A549 (cell line): ENCODE measurements around the gene TNNT2. TPM values are rescaled to one million over a fixed set of nuclear protein-coding genes. Genes with fewer than 3 reads are reported as not detected.

ENCODE experiments used
- ATAC-seq, 2 experiments: fragments of 200-7000 bp in 1 of 2; fragments of >200 bp in 1 of 2; cut with Nextera tagmentation in 1 of 2; cut with Tn5 transposase in 1 of 2; 3 replicates each; pipeline versions ENCODE4 v1.8.0 to v1.9.1; 2018 to 2020; ENCODE audit warnings: mild to moderate bottlenecking in 1 of 2, moderate library complexity in 1 of 2
- CTCF ChIA-PET: fragments of 300-600 bp; sonication (Branson Sonifier 250); formaldehyde crosslinking; extraction: SDS; loops from one replicate; lab custom pipeline; 2021; ENCODE audit warnings: antibody characterized with exemption, inconsistent platforms; lab: Yijun Ruan, JAX
- POLR2A ChIA-PET: fragments of 350-600 bp; formaldehyde crosslinking; extraction: SDS; loops from one replicate; lab custom pipeline; 2021; ENCODE audit warnings: antibody characterized with exemption, inconsistent platforms; lab: Yijun Ruan, JAX
- DNase-seq, 2 experiments: peaks; one replicate each; pipeline versions ENCODE4 v3.0.0 to v3.0.0-alpha.2; 2011 to 2016; ENCODE audit warnings: low read depth in 1 of 2, low spot score in 1 of 2
- FAIRE-seq: peaks from 2 replicates; lab custom pipeline; 2011; peaks lifted over from hg19 to GRCh38; lab: Jason Lieb, UNC
- H3K27ac ChIP-seq, 2 experiments: fragments of >200 bp; sonication (Bioruptor Twin); formaldehyde crosslinking; 3 replicates each; pipeline ENCODE4 v1.5.1; 2016 to 2017
- H3K4me1 ChIP-seq: fragments of >200 bp; sonication (Bioruptor Twin); formaldehyde crosslinking; 3 replicates; pipeline ENCODE4 v1.6.1; 2016
- H3K4me2 ChIP-seq: fragments of >200 bp; sonication (Bioruptor Twin); formaldehyde crosslinking; 3 replicates; pipeline ENCODE4 v1.6.1; 2016
- H3K4me3 ChIP-seq: fragments of >200 bp; sonication (Bioruptor Twin); formaldehyde crosslinking; 3 replicates; pipeline ENCODE4 v1.5.1; 2016
- H3K9me3 ChIP-seq: fragments of >200 bp; sonication (Bioruptor Twin); formaldehyde crosslinking; 3 replicates; pipeline ENCODE4 v1.6.1; 2016
- BHLHE40 ChIP-seq: IDR thresholded peaks from 2 replicates; pipeline ENCODE4 v1.6.1; 2012; ENCODE audit warnings: low read depth, low read length, inconsistent platforms
- CBX2 ChIP-seq: fragments of 200-600 bp; sonication (generic); IDR thresholded peaks from 2 replicates; pipeline ENCODE4 v1.6.1; 2016; ENCODE audit warnings: low read depth, mild to moderate bottlenecking, borderline replicate concordance
- CHD4 ChIP-seq: fragments of 200-600 bp; sonication (generic); IDR thresholded peaks from 2 replicates; pipeline ENCODE4 v1.6.1; 2016; ENCODE audit warnings: antibody characterized with exemption, mild to moderate bottlenecking, borderline replicate concordance
- E2F6 ChIP-seq: IDR thresholded peaks from 2 replicates; pipeline ENCODE4 v1.6.1; 2012; ENCODE audit warnings: low read depth, borderline replicate concordance
- FOSL2 ChIP-seq, 2 experiments: fragments of 450-650 bp in 1 of 2; fragments of >200 bp in 1 of 2; sonication (Bioruptor Twin) in 1 of 2; formaldehyde crosslinking; IDR thresholded peaks; 2 replicates each; pipeline versions ENCODE4 v1.5.0 to v1.6.1; 2016 to 2020; ENCODE audit warnings: mild to moderate bottlenecking in 1 of 2, moderate library complexity in 1 of 2
- GATA3 ChIP-seq: IDR thresholded peaks from 2 replicates; pipeline ENCODE4 v1.6.1; 2012; ENCODE audit warnings: borderline replicate concordance
- HEYL ChIP-seq: fragments of 250-450 bp; sonication (Bioruptor Pico); IDR thresholded peaks from 2 replicates; pipeline ENCODE4 v1.8.0; 2021; ENCODE audit warnings: mild to moderate bottlenecking, moderate library complexity
- HOXB13 ChIP-seq: fragments of 250-450 bp; sonication (Bioruptor Pico); IDR thresholded peaks from 2 replicates; pipeline ENCODE4 v1.5.0; 2020; ENCODE audit warnings: low read depth, mild to moderate bottlenecking, moderate library complexity
- MAZ ChIP-seq: fragments of 150-350 bp; IDR thresholded peaks from 2 replicates; pipeline ENCODE4 v1.6.1; 2014; ENCODE audit warnings: antibody characterized with exemption, low read depth, low read length, borderline replicate concordance
- NFE2L2 ChIP-seq: fragments of 150-350 bp; conservative IDR thresholded peaks from 2 replicates; pipeline ENCODE4 v1.6.1; 2014; ENCODE audit warnings: low read length
- RAD21 ChIP-seq, 2 experiments: fragments of >200 bp in 1 of 2; sonication (Bioruptor Twin) in 1 of 2; formaldehyde crosslinking in 1 of 2; IDR thresholded peaks in 1 of 2; conservative IDR thresholded peaks in 1 of 2; 2 replicates in 1 of 2; 3 replicates in 1 of 2; pipeline ENCODE4 v1.6.1; 2012 to 2018; ENCODE audit warnings: inconsistent platforms in 1 of 2
- RCOR1 ChIP-seq: fragments of 150-350 bp; IDR thresholded peaks from 2 replicates; pipeline ENCODE4 v1.6.1; 2014; ENCODE audit warnings: antibody characterized with exemption, low read length, low read depth
- ZFP36 ChIP-seq: fragments of 450-650 bp; IDR thresholded peaks from 2 replicates; pipeline ENCODE4 v1.6.1; 2014; ENCODE audit warnings: borderline replicate concordance; ENCODE audit not compliant: partially characterized antibody
- ZNF302 ChIP-seq: fragments of 250-450 bp; sonication (Bioruptor Pico); IDR thresholded peaks from 2 replicates; pipeline ENCODE4 v1.9.0; 2021; ENCODE audit warnings: inconsistent platforms, mild to moderate bottlenecking, moderate library complexity
- WGBS: methylation state at CpG from one replicate; pipeline ENCODE4 v1.1.6; 2017; ENCODE audit errors: missing lambda C conversion rate; 5-methylcytosine and 5-hydroxymethylcytosine counted together
- polyA plus RNA-seq, 4 experiments: library from polyadenylated mRNA; depleted of rRNA in 3 of 4; stranded (reverse); fragments of >200 nt; fragmentation: RNase III in 1 of 4; extraction: RNeasy Plus Mini Kit Qiagen cat#74134 plus additional on column Dnase treatment in 1 of 4; gene quantifications; 2 replicates in 3 of 4; 3 replicates in 1 of 4; pipeline ENCODE4 v1.2.3, GENCODE V29; 2011 to 2017
- TF ChIP-seq, protein P1 (sequence below): fragments of 250-450 bp; sonication (Bioruptor Pico); IDR thresholded peaks from 2 replicates; pipeline ENCODE4 v1.5.0; 2021; ENCODE audit warnings: mild to moderate bottlenecking, moderate library complexity, borderline replicate concordance
- TF ChIP-seq, protein P2 (sequence below): fragments of >200 bp; sonication (Bioruptor Twin); formaldehyde crosslinking; IDR thresholded peaks from 2 replicates; pipeline ENCODE4 v1.6.1; 2016
- TF ChIP-seq, protein P3 (sequence below): fragments of 450-650 bp; IDR thresholded peaks from 2 replicates; pipeline ENCODE4 v1.6.1; 2014; ENCODE audit warnings: antibody characterized with exemption
- TF ChIP-seq, protein P4 (sequence below): fragments of 200-600 bp; sonication (generic); IDR thresholded peaks from 2 replicates; pipeline ENCODE4 v1.6.1; 2016; ENCODE audit warnings: antibody characterized with exemption, mild to moderate bottlenecking, moderate library complexity
- TF ChIP-seq, protein P5 (sequence below): fragments of 150-350 bp; IDR thresholded peaks from 2 replicates; pipeline ENCODE4 v1.6.1; 2014; ENCODE audit warnings: low read depth, mild to moderate bottlenecking, low read length

Gene TNNT2
- polyA plus RNA-seq, 2 of the 4 experiments (the other 2 are of a cell fraction) = 0.09 TPM; not detected in 1

DNA sequence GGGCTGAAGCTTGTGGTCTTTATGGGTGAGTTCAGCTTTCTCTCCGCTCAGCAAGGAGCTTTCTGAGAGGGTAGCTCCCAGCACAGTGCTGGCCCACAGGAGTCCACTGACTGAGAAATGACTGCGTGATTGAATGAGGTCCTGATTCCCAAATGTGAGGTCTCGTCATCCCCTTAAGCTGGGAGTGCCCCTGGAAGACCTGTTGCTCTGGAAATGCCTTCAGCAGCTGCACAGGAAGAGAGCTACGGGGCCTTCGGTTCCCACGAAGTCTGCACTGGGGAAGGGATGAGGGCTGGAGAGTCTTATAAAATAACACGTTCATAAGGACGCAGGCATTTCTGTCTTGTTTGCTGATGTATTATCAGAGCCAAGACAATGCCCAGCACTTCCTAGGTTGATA is 14.0 kb downstream of the TNNT2 start:
- POLR2A ChIA-PET = no interaction called here

DNA sequence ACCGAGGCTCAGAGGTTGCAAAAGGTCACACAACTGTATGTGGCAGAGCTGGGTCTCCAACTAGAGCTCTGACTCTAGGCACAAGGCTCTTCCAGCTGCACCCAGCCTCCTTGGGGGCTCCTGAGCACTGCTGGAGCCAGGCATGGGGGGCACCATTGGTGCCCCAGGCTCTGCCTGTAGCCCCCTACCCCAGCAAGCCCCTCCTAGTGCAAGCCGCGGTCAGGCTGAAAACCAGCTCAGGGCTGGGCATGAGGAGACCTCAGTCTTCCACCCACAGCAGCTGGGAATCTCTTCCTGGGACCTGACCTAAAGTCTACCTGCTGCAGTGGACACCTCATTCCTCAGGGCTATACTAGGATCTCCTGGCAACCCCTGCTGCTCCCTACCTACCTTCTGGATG is 14.6 kb downstream of the TNNT2 start:
- WGBS = 57% methylated on average over 2 of the region's 3 CpGs
- ATAC-seq (no peak), FAIRE-seq (no peak), DNase-seq (no peak)
- ChIA-PET CTCF (interaction anchor here (0.7 to 17.3 kb wide), 24 partner anchors 12 to 390 kb away, joined by 3 to 480 read pairs (median 16); partner anchors contain the start of gene TNNT2), POLR2A (no interaction called here)
- Histone ChIP-seq H3K9me3 (no peaks in the 10 kb centered on the region), H3K27ac (no peak overlapping the region), H3K4me1 (no peaks in the 10 kb centered on the region; the same call in 2 of the 3 replicates), H3K4me3 (no peak overlapping the region), H3K4me2 (no peak overlapping the region)
- TF ChIP-seq CHD4 (no peak), RAD21 (conservative IDR thresholded peaks at IDR 0.05 in 1 of 2, IDR thresholded peaks at IDR 0.05 in 1 of 2) (no peak), HEYL (CRISPR knock-in tag) (no peak), HOXB13 (CRISPR knock-in tag) (no peak), GATA3 (no peak), BHLHE40 (no peak), ZNF302 (CRISPR knock-in tag) (no peak), E2F6 (no peak)
- TF ChIP-seq, protein P1, sequence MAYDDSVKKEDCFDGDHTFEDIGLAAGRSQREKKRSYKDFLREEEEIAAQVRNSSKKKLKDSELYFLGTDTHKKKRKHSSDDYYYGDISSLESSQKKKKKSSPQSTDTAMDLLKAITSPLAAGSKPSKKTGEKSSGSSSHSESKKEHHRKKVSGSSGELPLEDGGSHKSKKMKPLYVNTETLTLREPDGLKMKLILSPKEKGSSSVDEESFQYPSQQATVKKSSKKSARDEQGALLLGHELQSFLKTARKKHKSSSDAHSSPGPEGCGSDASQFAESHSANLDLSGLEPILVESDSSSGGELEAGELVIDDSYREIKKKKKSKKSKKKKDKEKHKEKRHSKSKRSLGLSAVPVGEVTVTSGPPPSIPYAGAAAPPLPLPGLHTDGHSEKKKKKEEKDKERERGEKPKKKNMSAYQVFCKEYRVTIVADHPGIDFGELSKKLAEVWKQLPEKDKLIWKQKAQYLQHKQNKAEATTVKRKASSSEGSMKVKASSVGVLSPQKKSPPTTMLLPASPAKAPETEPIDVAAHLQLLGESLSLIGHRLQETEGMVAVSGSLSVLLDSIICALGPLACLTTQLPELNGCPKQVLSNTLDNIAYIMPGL = no peak
- TF ChIP-seq, protein P2, sequence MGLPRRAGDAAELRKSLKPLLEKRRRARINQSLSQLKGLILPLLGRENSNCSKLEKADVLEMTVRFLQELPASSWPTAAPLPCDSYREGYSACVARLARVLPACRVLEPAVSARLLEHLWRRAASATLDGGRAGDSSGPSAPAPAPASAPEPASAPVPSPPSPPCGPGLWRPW = no peak
- TF ChIP-seq, protein P3, sequence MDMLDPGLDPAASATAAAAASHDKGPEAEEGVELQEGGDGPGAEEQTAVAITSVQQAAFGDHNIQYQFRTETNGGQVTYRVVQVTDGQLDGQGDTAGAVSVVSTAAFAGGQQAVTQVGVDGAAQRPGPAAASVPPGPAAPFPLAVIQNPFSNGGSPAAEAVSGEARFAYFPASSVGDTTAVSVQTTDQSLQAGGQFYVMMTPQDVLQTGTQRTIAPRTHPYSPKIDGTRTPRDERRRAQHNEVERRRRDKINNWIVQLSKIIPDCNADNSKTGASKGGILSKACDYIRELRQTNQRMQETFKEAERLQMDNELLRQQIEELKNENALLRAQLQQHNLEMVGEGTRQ = no peak
- TF ChIP-seq, protein P4, sequence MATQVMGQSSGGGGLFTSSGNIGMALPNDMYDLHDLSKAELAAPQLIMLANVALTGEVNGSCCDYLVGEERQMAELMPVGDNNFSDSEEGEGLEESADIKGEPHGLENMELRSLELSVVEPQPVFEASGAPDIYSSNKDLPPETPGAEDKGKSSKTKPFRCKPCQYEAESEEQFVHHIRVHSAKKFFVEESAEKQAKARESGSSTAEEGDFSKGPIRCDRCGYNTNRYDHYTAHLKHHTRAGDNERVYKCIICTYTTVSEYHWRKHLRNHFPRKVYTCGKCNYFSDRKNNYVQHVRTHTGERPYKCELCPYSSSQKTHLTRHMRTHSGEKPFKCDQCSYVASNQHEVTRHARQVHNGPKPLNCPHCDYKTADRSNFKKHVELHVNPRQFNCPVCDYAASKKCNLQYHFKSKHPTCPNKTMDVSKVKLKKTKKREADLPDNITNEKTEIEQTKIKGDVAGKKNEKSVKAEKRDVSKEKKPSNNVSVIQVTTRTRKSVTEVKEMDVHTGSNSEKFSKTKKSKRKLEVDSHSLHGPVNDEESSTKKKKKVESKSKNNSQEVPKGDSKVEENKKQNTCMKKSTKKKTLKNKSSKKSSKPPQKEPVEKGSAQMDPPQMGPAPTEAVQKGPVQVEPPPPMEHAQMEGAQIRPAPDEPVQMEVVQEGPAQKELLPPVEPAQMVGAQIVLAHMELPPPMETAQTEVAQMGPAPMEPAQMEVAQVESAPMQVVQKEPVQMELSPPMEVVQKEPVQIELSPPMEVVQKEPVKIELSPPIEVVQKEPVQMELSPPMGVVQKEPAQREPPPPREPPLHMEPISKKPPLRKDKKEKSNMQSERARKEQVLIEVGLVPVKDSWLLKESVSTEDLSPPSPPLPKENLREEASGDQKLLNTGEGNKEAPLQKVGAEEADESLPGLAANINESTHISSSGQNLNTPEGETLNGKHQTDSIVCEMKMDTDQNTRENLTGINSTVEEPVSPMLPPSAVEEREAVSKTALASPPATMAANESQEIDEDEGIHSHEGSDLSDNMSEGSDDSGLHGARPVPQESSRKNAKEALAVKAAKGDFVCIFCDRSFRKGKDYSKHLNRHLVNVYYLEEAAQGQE = no peak

More for the DNA sequence above, 14.0 kb downstream of the TNNT2 start:
- TF ChIP-seq CHD4 = no peak
- TF ChIP-seq FOSL2 (IDR thresholded peaks at IDR 0.05) = no peak
- no peak for TF ChIP-seq FOSL2 (CRISPR knock-in tag; IDR thresholded peaks at IDR 0.05)
- TF ChIP-seq CBX2 = no peak
- no peak for TF ChIP-seq RAD21 (conservative IDR thresholded peaks at IDR 0.05 in 1 of 2, IDR thresholded peaks at IDR 0.05 in 1 of 2)
- TF ChIP-seq RCOR1 = no peak
- TF ChIP-seq, protein P4 = no peak
- no peak for TF ChIP-seq ZFP36
- no peak for TF ChIP-seq MAZ
- TF ChIP-seq, protein P5, sequence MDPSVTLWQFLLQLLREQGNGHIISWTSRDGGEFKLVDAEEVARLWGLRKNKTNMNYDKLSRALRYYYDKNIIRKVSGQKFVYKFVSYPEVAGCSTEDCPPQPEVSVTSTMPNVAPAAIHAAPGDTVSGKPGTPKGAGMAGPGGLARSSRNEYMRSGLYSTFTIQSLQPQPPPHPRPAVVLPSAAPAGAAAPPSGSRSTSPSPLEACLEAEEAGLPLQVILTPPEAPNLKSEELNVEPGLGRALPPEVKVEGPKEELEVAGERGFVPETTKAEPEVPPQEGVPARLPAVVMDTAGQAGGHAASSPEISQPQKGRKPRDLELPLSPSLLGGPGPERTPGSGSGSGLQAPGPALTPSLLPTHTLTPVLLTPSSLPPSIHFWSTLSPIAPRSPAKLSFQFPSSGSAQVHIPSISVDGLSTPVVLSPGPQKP = no peak
- TF ChIP-seq NFE2L2 = no peak
- CTCF ChIA-PET = interaction anchor here (0.7 to 17.3 kb wide), 16 partner anchors 12 to 391 kb away, joined by 3 to 480 read pairs (median 16); partner anchors contain the start of gene TNNT2
- no peaks in the 10 kb centered on the region for H3K9me3 ChIP-seq
- no peak overlapping the region for H3K27ac ChIP-seq
- H3K4me2 ChIP-seq = no peak overlapping the region
- H3K4me3 ChIP-seq = no peak overlapping the region
- DNase-seq (no peak), ATAC-seq (no peak), FAIRE-seq (no peak)
- H3K4me1 ChIP-seq = no peaks in the 10 kb centered on the region
- WGBS = 85% methylated on average over 8 of the region's 8 CpGs
